ENCODE measurements around the gene DPP6.

- TF ChIP-seq, protein P1, sequence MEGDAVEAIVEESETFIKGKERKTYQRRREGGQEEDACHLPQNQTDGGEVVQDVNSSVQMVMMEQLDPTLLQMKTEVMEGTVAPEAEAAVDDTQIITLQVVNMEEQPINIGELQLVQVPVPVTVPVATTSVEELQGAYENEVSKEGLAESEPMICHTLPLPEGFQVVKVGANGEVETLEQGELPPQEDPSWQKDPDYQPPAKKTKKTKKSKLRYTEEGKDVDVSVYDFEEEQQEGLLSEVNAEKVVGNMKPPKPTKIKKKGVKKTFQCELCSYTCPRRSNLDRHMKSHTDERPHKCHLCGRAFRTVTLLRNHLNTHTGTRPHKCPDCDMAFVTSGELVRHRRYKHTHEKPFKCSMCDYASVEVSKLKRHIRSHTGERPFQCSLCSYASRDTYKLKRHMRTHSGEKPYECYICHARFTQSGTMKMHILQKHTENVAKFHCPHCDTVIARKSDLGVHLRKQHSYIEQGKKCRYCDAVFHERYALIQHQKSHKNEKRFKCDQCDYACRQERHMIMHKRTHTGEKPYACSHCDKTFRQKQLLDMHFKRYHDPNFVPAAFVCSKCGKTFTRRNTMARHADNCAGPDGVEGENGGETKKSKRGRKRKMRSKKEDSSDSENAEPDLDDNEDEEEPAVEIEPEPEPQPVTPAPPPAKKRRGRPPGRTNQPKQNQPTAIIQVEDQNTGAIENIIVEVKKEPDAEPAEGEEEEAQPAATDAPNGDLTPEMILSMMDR (IDR thresholded peaks at IDR 0.05): no peak
- TF ChIP-seq POLR2AphosphoS5 (IDR thresholded peaks at IDR 0.05): no peak
Measured at GRCh38 chr7:154906736-154907355, 854.6 kb downstream of the DPP6 start.
